ENCODE results near the gene CNIH3. TPM values are rescaled to one million over a fixed set of nuclear protein-coding genes. Genes with fewer than 3 reads are reported as not detected.

Gene CNIH3
- total RNA-seq, 2 experiments from 2014 or later, result 1.5 to 2.5 TPM

DNA sequence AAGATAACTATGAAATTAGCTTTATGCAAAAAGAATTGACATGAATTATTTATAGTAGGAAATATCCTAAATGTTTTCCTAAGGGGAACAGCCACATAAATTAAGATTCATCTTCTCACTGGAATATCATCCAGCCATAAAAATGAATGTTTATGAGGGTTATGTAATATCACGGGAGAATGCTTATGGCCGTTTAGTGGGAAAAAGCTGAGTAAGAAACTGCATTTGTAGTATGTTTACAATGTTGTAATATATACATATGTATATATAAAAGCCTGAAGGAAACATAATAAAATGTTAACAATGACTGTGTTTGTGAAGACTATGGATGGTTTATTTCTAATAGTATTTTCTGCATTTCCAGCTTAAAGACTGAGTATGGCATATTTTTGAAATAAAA lies 161.1 kb downstream of the CNIH3 start:
- ATAC-seq (no peak), DNase-seq (no peak)
- peaks cover 9% of the 10 kb centered on the region for H3K27me3 Mint-ChIP-seq (ENCODE audit: low read depth)
- ChIA-PET CTCF (no interaction called here), POLR2A (no interaction called here)
- peaks cover under 1% of the 10 kb centered on the region for H3K4me1 Mint-ChIP-seq (ENCODE audit: low read depth)
- H3K9me3 Mint-ChIP-seq (ENCODE audit: insufficient read depth), result no peaks in the 10 kb centered on the region
- H3K4me3 Mint-ChIP-seq, result no peak overlapping the region
- H3K27ac Mint-ChIP-seq, result no peak overlapping the region
- no peaks in the 10 kb centered on the region for H3K36me3 Mint-ChIP-seq (ENCODE audit: low read depth)

DNA sequence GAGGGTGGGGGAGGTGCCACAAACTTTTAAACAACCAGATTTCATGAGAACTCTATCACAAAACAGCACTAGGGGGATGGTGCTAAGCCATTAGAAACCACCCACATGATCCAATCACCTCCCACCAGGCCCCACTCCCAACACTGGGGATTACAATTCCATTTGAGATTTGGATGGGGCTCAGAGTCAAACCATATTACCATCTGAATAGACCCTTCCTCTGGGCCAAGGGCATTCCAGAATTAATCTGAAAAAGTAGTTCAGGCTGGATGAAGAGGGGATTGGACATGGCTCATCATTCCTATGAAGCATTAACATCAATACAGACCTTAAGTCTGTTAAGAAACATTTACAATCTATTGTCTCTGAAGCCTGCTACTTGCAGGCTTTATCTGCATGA lies 163.4 kb downstream of the CNIH3 start:
- peaks cover 22% of the 10 kb centered on the region for H3K4me1 Mint-ChIP-seq (ENCODE audit: low read depth)
- POLR2A ChIA-PET, result interaction anchor here (0.5 kb wide), 1 partner anchor 309 kb away, joined by 3 read pairs; no protein-coding TSS in a partner anchor
- no peak overlapping the region for H3K4me3 Mint-ChIP-seq
- H3K36me3 Mint-ChIP-seq (ENCODE audit: low read depth), result no peaks in the 10 kb centered on the region
- H3K27ac Mint-ChIP-seq, result no peak overlapping the region
- no peaks in the 10 kb centered on the region for H3K9me3 Mint-ChIP-seq (ENCODE audit: insufficient read depth)
- CTCF ChIA-PET, result interaction anchor here (0.6 to 0.9 kb wide), 2 partner anchors 25 to 267 kb away, joined by 3 to 4 read pairs; no protein-coding TSS in a partner anchor
- H3K27me3 Mint-ChIP-seq (ENCODE audit: low read depth), result peaks cover 3% of the 10 kb centered on the region
- no peak for ATAC-seq
- DNase-seq, result no peak

DNA sequence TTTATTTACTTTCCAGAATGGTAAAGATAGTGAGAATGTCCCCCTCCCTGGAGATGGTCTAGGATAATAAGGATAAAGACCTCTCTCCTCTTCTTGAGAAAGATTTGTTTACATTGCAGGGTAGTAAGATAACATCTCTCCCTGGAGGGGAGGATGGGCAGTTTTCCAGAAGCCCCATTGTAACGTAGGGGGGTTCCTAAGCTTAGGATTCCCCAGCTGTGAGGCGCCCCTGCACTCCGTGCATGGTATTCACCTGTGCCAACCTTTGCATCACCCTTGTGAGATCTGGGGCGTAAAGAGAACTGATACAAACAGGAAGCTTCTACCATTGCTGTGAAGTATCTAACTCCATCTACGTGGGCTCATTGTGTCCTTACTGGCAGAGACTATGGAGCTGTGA lies 164.6 kb downstream of the CNIH3 start:
- H3K27me3 Mint-ChIP-seq (ENCODE audit: low read depth), result peaks cover 3% of the 10 kb centered on the region
- ChIA-PET POLR2A (interaction anchor here (0.6 kb wide), 1 partner anchor 1744 kb away, joined by 4 read pairs; no protein-coding TSS in a partner anchor), CTCF (interaction anchor here (1.4 kb wide), 1 partner anchor 13 kb away, joined by 3 read pairs; no protein-coding TSS in a partner anchor)
- no peak overlapping the region for H3K27ac Mint-ChIP-seq
- no peak for DNase-seq
- no peak for ATAC-seq
- no peaks in the 10 kb centered on the region for H3K9me3 Mint-ChIP-seq (ENCODE audit: insufficient read depth)
- H3K4me1 Mint-ChIP-seq (ENCODE audit: low read depth), result peaks cover 26% of the 10 kb centered on the region
- H3K4me3 Mint-ChIP-seq, result no peak overlapping the region
- H3K36me3 Mint-ChIP-seq (ENCODE audit: low read depth), result no peaks in the 10 kb centered on the region

DNA sequence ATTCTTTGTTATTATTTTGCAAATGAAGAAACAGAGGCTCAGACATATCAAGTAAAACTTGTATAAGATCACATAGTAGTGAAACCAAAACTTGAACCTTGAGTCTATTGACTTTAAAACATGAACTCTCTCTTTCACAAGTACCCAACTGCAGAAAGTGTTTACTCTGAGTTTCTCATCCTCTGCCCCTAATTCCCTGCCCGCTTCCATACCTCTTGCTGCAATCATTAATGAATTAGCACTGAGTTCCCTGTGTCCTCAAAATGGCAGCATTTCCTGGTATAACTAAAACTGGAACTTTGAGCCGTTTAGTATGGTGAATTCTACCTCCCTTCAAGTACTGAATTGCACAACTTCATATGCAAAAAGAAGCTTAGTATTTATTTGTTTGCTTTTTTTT lies 165.7 kb downstream of the CNIH3 start:
- peaks cover 26% of the 10 kb centered on the region for H3K4me1 Mint-ChIP-seq (ENCODE audit: low read depth)
- H3K9me3 Mint-ChIP-seq (ENCODE audit: insufficient read depth), result no peaks in the 10 kb centered on the region
- no peak overlapping the region for H3K27ac Mint-ChIP-seq

DNA sequence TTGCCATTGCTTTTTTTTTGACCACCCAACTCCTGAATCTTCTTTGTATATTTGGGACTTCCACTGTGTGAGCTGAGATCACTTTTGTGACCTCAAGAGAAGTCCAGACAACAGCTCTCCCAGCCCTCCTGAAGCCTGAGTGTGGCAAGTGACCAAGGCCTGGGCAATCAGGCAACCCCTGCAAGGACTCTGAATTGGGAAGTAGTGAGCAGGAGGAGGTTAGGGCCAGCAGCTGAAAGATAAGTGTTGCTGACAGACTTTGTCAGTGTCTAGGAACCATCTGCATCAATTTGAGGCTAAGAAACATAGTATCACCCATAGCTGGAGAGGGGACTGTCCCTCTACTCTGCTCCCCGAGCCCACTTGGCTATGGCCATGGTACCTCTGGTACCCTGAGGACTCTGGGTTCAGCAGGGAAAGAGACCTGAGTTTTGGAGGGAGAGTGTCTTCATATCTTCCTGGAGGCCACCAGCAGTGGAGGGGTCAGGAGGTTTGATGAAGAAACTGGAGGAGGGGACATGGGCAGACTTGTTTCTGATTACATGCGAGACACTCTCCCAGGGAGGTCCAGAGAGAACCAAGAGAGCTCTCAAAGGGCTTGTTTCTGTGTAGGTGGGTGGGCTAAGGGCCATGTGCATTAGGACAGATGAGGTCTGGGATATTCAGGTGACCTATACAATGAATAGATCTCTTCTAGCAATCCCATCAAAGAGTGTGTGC lies 166.3 kb downstream of the CNIH3 start:
- DNase-seq (no peak), ATAC-seq (no peak)
- CTCF ChIA-PET, result no interaction called here
- Mint-ChIP-seq H3K36me3 (ENCODE audit: low read depth) (peaks cover 2% of the 10 kb centered on the region), H3K4me1 (ENCODE audit: low read depth) (peaks cover 29% of the 10 kb centered on the region), H3K4me3 (no peak overlapping the region), H3K9me3 (ENCODE audit: insufficient read depth) (peaks cover 5% of the 10 kb centered on the region), H3K27me3 (ENCODE audit: low read depth) (no peaks in the 10 kb centered on the region), H3K27ac (no peak overlapping the region)
- POLR2A ChIA-PET, result no interaction called here

More for the DNA sequence above, 165.7 kb downstream of the CNIH3 start:
- DNase-seq, result no peak
- H3K4me3 Mint-ChIP-seq, result no peak overlapping the region
- peaks cover under 1% of the 10 kb centered on the region for H3K27me3 Mint-ChIP-seq (ENCODE audit: low read depth)
- no peaks in the 10 kb centered on the region for H3K36me3 Mint-ChIP-seq (ENCODE audit: low read depth)
- ChIA-PET CTCF (no interaction called here), POLR2A (no interaction called here)
- no peak for ATAC-seq

DNA sequence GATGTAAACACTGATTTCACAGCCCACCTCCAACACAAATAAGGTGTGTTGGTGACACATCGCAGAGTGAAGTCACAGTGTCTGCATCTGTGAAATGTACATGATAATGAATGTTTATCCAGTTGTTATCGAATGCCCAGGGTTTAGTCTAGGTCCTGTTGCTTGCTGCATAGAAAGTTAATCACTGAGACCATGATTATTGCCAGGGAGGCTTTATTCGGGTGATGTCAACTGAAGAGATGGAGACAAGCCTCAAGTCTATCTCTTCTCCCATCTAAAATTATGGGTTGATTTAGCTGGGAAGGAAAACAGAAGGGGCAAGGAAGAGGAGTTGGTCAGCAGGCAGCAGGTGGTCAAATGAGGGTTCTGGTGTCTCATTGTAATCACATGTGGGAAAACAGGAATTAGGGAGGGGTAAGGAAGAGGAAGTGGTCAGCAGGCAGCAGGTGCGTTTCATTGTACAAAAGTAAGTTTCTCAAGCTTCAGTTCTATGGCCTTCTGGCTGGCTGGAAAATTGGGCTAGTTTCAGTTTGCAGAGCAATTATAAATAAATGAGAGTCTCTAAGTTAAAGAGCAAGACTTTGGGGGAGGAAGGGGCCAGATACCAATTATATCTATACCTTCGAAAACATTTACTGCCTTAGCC lies 167.0 kb downstream of the CNIH3 start:
- Mint-ChIP-seq H3K36me3 (ENCODE audit: low read depth) (peaks cover 2% of the 10 kb centered on the region), H3K27me3 (ENCODE audit: low read depth) (no peaks in the 10 kb centered on the region), H3K4me1 (ENCODE audit: low read depth) (peaks cover 29% of the 10 kb centered on the region), H3K4me3 (no peak overlapping the region), H3K9me3 (ENCODE audit: insufficient read depth) (peaks cover 8% of the 10 kb centered on the region), H3K27ac (peak overlapping the region; percentile 66)
- ATAC-seq (no peak), DNase-seq (no peak)
- POLR2A ChIA-PET, result no interaction called here
- CTCF ChIA-PET, result no interaction called here

DNA sequence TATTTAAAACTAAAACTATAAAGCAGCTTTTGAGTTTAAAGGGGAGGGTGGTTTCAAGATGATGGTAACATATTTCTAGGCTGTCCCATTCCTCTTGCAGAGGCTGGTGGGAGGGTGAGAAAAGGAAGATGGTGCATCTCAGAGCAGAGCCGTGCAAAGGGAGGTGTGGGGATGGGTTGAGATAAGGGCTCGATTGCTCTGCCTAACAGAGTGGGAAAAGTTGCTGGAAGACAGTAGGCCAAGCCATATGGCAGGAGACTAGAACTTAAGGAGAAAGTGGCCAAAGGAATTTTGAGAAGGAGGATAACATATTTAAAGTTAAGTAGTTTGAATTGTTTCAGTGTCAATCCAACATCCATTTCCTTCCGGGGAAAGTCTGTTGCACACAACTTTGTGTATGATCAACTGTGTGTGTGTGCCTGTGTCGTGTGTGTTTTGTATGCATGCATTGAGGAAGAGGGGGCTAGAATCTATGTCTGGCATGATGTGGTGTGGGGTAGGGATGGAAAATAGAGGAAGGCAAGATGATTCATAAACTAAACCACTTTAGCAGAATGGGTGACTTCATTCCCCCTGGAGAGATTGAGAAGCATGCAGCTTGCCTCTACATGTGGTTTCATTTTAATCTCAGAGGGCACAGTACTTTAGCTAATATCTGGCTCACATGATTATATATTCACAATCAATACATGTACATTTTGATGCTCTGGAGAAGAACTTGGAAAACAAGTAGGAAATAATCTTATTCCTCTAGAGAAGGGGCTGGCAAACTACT lies 168.3 kb downstream of the CNIH3 start:
- POLR2A ChIA-PET, result no interaction called here
- CTCF ChIA-PET, result no interaction called here
- peaks cover 2% of the 10 kb centered on the region for H3K36me3 Mint-ChIP-seq (ENCODE audit: low read depth)
- no peak for ATAC-seq
- no peaks in the 10 kb centered on the region for H3K27me3 Mint-ChIP-seq (ENCODE audit: low read depth)
- no peak overlapping the region for H3K27ac Mint-ChIP-seq
- peaks cover 29% of the 10 kb centered on the region for H3K4me1 Mint-ChIP-seq (ENCODE audit: low read depth)
- peaks cover 8% of the 10 kb centered on the region for H3K9me3 Mint-ChIP-seq (ENCODE audit: insufficient read depth)
- DNase-seq, result no peak
- H3K4me3 Mint-ChIP-seq, result no peak overlapping the region

DNA sequence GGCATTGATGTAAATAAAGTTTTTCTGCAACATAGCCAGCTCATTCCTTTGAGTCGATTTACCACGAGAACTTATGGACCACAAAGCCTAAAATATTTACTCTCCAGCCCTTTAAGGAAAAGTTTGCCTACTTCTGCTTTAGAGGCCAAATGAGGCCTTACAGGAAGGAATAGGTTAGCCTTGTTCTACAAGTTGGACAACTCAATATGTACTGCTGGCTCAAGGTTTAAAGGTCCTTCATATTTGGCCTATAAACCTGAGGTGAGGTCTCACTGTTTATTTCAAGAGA lies 168.9 kb downstream of the CNIH3 start:
- ChIA-PET CTCF (no interaction called here), POLR2A (no interaction called here)
- Mint-ChIP-seq H3K27me3 (ENCODE audit: low read depth) (no peaks in the 10 kb centered on the region), H3K27ac (no peak overlapping the region), H3K9me3 (ENCODE audit: insufficient read depth) (peaks cover 8% of the 10 kb centered on the region), H3K4me3 (no peak overlapping the region), H3K4me1 (ENCODE audit: low read depth) (peaks cover 29% of the 10 kb centered on the region), H3K36me3 (ENCODE audit: low read depth) (peaks cover 2% of the 10 kb centered on the region)
- DNase-seq (no peak), ATAC-seq (no peak)

DNA sequence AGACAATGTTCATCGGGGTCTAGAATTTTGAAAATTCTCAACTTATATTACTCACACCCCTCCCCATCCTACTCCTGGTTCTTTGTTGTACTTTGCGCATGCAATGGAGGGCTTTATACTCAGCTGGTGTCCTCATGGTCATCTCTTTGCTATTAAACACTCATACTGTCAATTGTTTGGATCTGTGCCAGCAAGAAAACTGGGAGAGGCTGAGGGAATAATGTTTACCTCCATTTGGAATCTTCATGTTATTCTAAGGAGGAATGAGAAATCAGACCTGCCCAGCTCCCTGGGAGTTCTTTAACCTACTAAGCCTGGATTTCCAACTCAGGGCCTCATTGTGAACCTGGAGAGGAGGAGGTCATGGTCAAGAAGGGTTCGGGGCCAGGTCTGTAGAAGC lies 169.5 kb downstream of the CNIH3 start:
- ATAC-seq, result no peak
- DNase-seq, result no peak
- no peak overlapping the region for H3K27ac Mint-ChIP-seq

DNA sequence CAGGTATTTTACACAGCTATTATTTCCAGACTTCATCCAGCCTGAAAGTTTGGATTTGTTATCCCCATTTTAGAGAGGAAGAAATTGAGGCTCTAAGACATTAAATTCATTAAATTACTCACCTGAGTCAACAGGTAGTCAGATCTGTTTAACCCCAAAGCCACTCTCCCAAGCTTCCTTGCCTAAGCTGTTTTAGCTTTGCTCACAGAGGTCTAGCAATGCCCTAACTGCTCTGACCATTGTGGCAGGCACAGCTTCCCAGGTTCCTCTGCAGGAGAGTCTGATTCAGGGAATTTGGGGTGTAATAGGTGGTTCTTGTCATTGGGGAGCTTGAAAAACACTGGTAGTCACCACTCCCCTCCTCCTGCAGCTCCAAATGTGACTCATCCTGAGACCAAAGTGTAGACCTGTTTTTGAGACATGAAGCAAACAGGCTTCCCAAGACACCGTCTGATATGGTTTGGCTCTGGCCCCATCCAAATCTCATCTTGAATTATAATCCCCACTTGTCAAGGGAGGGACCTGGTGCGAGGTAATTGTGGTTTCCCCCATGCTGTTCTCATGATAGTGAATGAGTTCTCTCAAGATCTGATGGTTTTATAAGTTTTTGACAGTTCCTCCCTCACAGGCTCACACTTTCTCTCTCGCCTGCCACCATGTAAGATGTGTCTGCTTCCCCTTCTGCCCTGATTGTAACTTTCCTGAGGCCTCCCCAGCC lies 170.6 kb downstream of the CNIH3 start:
- no peak for ATAC-seq
- Mint-ChIP-seq H3K4me3 (no peak overlapping the region), H3K4me1 (ENCODE audit: low read depth) (peaks cover 29% of the 10 kb centered on the region), H3K27ac (no peak overlapping the region), H3K9me3 (ENCODE audit: insufficient read depth) (peaks cover 8% of the 10 kb centered on the region), H3K27me3 (ENCODE audit: low read depth) (peaks cover 3% of the 10 kb centered on the region), H3K36me3 (ENCODE audit: low read depth) (peaks cover 2% of the 10 kb centered on the region)
- ChIA-PET CTCF (interaction anchor here (1.0 kb wide), 1 partner anchor 65 kb away, joined by 4 read pairs; no protein-coding TSS in a partner anchor), POLR2A (no interaction called here)
- no peak for DNase-seq

More for the DNA sequence above, 169.5 kb downstream of the CNIH3 start:
- POLR2A ChIA-PET, result no interaction called here
- peaks cover 8% of the 10 kb centered on the region for H3K9me3 Mint-ChIP-seq (ENCODE audit: insufficient read depth)
- H3K36me3 Mint-ChIP-seq (ENCODE audit: low read depth), result peaks cover 2% of the 10 kb centered on the region
- H3K27me3 Mint-ChIP-seq (ENCODE audit: low read depth), result no peaks in the 10 kb centered on the region
- H3K4me1 Mint-ChIP-seq (ENCODE audit: low read depth), result peaks cover 29% of the 10 kb centered on the region
- CTCF ChIA-PET, result no interaction called here
- H3K4me3 Mint-ChIP-seq, result no peak overlapping the region

DNA sequence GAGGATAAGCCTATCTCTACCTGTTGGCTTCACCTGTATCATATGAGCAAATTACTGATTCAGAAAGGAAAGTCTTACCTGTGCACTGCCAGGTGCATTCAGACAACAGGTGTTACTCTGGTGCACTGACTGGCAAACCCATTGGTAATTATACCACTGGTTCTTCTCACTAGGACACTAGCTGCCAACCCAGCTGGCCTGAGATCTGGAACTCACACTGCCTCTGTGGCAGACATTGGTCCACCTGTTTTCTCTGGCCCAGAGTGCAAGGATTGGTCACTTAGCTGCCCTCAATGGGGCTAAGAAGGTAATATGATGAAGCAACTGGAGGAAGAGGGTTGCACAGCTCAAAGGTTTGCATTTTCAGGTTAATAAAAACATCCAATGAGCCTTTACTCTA lies 173.2 kb downstream of the CNIH3 start:
- ChIA-PET POLR2A (no interaction called here), CTCF (no interaction called here)
- no peak overlapping the region for H3K4me3 Mint-ChIP-seq
- DNase-seq, result no peak
- H3K27me3 Mint-ChIP-seq (ENCODE audit: low read depth), result peaks cover 3% of the 10 kb centered on the region
- H3K4me1 Mint-ChIP-seq (ENCODE audit: low read depth), result peaks cover 9% of the 10 kb centered on the region
- H3K9me3 Mint-ChIP-seq (ENCODE audit: insufficient read depth), result peaks cover 8% of the 10 kb centered on the region
- H3K36me3 Mint-ChIP-seq (ENCODE audit: low read depth), result peaks cover 2% of the 10 kb centered on the region
- ATAC-seq, result no peak
- no peak overlapping the region for H3K27ac Mint-ChIP-seq
